ENCODE results near the gene ZBTB40.

ZBTB40 gene

DNA sequence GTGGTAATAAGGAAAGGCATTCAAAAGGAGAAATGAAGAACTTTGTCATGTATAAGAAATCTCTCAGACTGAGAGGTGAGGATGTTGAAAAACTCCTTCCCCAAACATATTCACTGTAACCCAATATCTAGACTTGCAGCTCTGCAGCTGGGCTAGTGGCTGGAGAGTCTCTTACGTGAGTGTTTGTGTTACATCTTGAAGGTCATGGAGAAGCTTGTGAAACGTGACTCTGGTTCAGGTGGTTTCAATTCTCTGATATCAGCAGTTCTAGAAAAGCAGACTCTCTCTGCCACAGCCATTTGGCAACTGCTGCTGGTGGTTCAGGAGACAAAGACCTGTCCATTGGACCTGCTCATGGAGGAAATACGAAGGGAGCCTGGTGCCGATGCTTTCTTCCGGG, 56.7 kb downstream of the ZBTB40 start:
- H3K79me2 ChIP-seq, result no peaks in the 10 kb centered on the region
- H3K36me3 ChIP-seq (ENCODE audit: control insufficient read depth, insufficient read depth, low read length), result no peaks in the 10 kb centered on the region
- peak overlapping the region; percentile 68 for H2AFZ ChIP-seq
- TF ChIP-seq, protein P1, sequence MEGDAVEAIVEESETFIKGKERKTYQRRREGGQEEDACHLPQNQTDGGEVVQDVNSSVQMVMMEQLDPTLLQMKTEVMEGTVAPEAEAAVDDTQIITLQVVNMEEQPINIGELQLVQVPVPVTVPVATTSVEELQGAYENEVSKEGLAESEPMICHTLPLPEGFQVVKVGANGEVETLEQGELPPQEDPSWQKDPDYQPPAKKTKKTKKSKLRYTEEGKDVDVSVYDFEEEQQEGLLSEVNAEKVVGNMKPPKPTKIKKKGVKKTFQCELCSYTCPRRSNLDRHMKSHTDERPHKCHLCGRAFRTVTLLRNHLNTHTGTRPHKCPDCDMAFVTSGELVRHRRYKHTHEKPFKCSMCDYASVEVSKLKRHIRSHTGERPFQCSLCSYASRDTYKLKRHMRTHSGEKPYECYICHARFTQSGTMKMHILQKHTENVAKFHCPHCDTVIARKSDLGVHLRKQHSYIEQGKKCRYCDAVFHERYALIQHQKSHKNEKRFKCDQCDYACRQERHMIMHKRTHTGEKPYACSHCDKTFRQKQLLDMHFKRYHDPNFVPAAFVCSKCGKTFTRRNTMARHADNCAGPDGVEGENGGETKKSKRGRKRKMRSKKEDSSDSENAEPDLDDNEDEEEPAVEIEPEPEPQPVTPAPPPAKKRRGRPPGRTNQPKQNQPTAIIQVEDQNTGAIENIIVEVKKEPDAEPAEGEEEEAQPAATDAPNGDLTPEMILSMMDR (IDR thresholded peaks at IDR 0.05), result no peak
- H3K27me3 ChIP-seq (ENCODE audit: control insufficient read depth, insufficient read depth, low read length), result no peaks in the 10 kb centered on the region
- H3K9ac ChIP-seq, result no peak overlapping the region
- H3K4me3 ChIP-seq (ENCODE audit: low read depth, low read length), result peak overlapping the region; percentile 32
- H3K27ac ChIP-seq, result peak overlapping the region; percentile 89
- H3K4me1 ChIP-seq, result peaks cover 10% of the 10 kb centered on the region
- no peaks in the 10 kb centered on the region for H3K9me3 ChIP-seq (ENCODE audit: control insufficient read depth, low read length)
- peak overlapping the region; percentile 48 for H3K4me2 ChIP-seq (ENCODE audit: low read length)

DNA sequence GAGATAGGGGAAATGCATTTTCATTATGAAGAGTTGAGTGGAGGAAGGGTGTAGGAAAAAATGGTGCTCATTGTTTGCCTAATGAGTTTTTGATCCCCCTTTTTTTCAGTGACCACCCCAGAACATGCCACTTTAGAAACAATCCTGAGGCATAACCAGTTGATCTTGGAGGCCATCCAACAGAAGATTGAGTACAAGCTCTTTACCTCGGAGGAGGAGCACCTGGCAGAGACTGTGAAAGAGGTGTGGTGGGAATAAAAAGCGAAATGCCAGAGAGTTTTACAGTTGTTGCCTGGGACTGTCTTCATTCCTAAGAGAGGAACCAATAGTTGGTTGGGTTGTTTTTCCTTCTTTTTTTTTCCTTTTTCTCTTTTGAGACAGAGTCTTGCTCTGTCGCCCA, 57.3 kb downstream of the ZBTB40 start:
- Histone ChIP-seq H3K79me2 (no peaks in the 10 kb centered on the region), H3K27ac (peak overlapping the region; percentile 89), H3K4me1 (peaks cover 10% of the 10 kb centered on the region), H2AFZ (peak overlapping the region; percentile 68), H3K9ac (no peak overlapping the region), H3K9me3 (ENCODE audit: control insufficient read depth, low read length) (no peaks in the 10 kb centered on the region), H3K4me3 (ENCODE audit: low read depth, low read length) (peak overlapping the region; percentile 32), H3K4me2 (ENCODE audit: low read length) (peak overlapping the region; percentile 48), H3K36me3 (ENCODE audit: control insufficient read depth, insufficient read depth, low read length) (no peaks in the 10 kb centered on the region), H3K27me3 (ENCODE audit: control insufficient read depth, insufficient read depth, low read length) (no peaks in the 10 kb centered on the region)
- TF ChIP-seq, protein P1 (IDR thresholded peaks at IDR 0.05), result no peak

- Histone ChIP-seq H2AFZ (no peak overlapping the region), H3K79me2 (no peaks in the 10 kb centered on the region), H3K4me2 (ENCODE audit: low read length) (no peak overlapping the region), H3K4me1 (peaks cover 10% of the 10 kb centered on the region), H3K9me3 (ENCODE audit: control insufficient read depth, low read length) (no peaks in the 10 kb centered on the region), H3K27ac (no peak overlapping the region), H3K4me3 (ENCODE audit: low read depth, low read length) (no peak overlapping the region), H3K9ac (no peak overlapping the region), H3K27me3 (ENCODE audit: control insufficient read depth, insufficient read depth, low read length) (no peaks in the 10 kb centered on the region), H3K36me3 (ENCODE audit: control insufficient read depth, insufficient read depth, low read length) (no peaks in the 10 kb centered on the region)
- TF ChIP-seq, protein P1 (IDR thresholded peaks at IDR 0.05), result no peak
Observed at GRCh38 chr1:22509815-22510214, 58.2 kb downstream of the ZBTB40 start.

GRCh38 chr1:22512873-22513272, 61.2 kb downstream of the ZBTB40 start:
- Histone ChIP-seq H3K4me1 (peaks cover 6% of the 10 kb centered on the region), H2AFZ (no peak overlapping the region), H3K36me3 (ENCODE audit: control insufficient read depth, insufficient read depth, low read length) (no peaks in the 10 kb centered on the region), H3K4me2 (ENCODE audit: low read length) (no peak overlapping the region), H3K4me3 (ENCODE audit: low read depth, low read length) (no peak overlapping the region), H3K27ac (no peak overlapping the region), H3K27me3 (ENCODE audit: control insufficient read depth, insufficient read depth, low read length) (no peaks in the 10 kb centered on the region), H3K79me2 (no peaks in the 10 kb centered on the region), H3K9me3 (ENCODE audit: control insufficient read depth, low read length) (no peaks in the 10 kb centered on the region), H3K9ac (no peak overlapping the region)
- TF ChIP-seq, protein P1 (IDR thresholded peaks at IDR 0.05), result no peak

GRCh38 chr1:22516906-22517571, 65.4 kb downstream of the ZBTB40 start:
- no peak overlapping the region for H3K27ac ChIP-seq
- no peaks in the 10 kb centered on the region for H3K9me3 ChIP-seq (ENCODE audit: control insufficient read depth, low read length)
- TF ChIP-seq, protein P1 (IDR thresholded peaks at IDR 0.05), result no peak
- no peak overlapping the region for H2AFZ ChIP-seq
- no peaks in the 10 kb centered on the region for H3K79me2 ChIP-seq
- no peaks in the 10 kb centered on the region for H3K4me1 ChIP-seq
- no peak overlapping the region for H3K4me3 ChIP-seq (ENCODE audit: low read depth, low read length)
- no peak overlapping the region for H3K9ac ChIP-seq
- no peak overlapping the region for H3K4me2 ChIP-seq (ENCODE audit: low read length)
- no peaks in the 10 kb centered on the region for H3K27me3 ChIP-seq (ENCODE audit: control insufficient read depth, insufficient read depth, low read length)
- no peaks in the 10 kb centered on the region for H3K36me3 ChIP-seq (ENCODE audit: control insufficient read depth, insufficient read depth, low read length)

Data from parathyroid adenoma (tissue), 2 donors.